GM19193 (cell line): ENCODE measurements around the gene EXD3.

Experiments used
- POLR2A ChIP-seq: IDR thresholded peaks from 4 replicates; pipeline ENCODE4 v1.6.1; 2011; ENCODE audit not compliant: insufficient read depth, insufficient read length; ENCODE audit errors: extremely low read depth

The EXD3 gene

DNA sequence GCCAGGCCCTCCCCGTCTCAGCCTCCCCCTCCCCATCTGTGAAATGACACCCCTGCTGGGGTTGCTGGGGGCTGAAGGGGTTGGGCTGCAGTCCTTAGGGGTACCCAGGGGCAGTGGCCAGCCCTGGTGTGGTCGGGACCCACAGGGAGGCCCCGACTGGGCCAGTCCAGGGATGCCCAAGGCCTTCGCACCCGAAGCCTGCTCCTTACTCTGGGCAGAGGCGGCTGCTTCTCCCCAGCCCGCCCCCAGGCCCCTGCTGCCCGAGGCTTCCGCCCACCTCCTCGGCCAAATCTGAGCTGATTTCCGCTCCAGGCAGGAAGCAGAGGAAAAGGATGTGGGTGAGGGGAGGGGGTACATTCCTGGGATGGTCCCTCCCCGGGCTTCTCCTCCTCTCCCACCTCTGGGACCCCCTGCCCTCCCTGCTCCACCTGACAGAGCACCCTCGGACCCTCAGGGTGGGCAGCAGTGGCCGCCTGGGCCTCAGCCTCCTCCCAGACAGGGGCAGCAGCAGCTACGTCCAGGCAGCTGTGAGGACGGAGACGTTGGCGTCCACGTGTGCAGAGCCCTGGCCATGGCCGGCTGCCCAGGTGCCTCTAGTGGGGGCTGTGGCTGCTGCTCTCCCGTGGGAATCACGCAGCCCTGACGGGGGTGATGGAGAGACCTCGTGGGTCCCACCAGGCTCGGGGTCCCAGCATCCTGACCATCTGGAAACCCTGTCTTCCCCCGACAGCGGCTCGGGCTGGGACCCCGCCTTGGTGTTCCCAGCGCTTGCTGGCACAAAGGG, 116.7 kb downstream of the EXD3 start:
- TF ChIP-seq POLR2A = no peak

DNA sequence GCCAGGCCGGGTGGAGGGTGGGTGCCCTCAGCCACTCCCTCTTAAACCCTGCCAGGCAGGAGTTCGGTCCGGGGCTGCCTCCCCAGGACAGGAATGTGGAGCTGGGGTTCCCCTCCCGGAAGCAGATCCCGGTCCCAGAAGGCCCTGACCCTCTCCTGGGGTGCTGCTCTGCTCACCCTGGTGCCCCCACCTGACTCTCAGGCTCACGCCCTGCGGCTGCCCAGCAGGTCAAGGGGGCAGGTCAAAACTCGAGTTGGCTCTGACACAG, 117.2 kb downstream of the EXD3 start:
- no peak for TF ChIP-seq POLR2A

DNA sequence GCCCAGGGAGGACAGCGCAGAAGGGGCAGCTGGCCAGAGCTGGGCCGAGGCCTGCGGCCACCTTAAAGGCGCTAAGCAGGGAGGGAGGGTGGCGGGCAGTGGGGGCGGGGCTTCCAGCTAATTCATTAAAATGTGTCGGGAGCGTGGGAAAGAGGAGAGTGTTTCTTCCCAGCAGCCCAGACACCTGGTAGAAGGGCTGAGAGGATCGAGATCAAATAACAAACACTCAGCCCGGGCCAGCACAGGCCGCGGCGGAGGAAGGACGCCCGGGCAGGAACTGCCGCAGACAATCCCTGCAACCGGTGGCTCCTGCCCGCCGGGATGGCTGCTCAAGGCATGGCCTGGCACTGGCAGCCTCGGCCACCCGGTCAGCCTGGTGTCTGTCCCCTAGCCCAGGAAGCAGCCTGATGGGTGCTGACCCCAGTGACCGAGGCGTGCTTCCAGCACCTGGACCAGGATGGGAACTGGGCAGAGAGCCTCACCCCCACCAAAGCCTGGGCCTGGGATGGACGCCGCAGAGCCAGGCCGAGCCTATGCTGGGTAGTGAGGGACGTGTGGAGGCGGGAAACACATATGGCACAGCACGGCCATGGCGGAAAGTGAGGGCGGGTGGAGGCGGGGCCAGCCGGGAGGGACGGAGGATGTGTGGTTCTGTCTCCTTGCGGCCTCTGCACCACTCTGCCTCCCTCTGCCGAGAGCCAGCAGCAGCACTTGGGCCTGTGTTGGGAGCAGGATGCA, 117.7 kb downstream of the EXD3 start:
- TF ChIP-seq POLR2A = no peak

DNA sequence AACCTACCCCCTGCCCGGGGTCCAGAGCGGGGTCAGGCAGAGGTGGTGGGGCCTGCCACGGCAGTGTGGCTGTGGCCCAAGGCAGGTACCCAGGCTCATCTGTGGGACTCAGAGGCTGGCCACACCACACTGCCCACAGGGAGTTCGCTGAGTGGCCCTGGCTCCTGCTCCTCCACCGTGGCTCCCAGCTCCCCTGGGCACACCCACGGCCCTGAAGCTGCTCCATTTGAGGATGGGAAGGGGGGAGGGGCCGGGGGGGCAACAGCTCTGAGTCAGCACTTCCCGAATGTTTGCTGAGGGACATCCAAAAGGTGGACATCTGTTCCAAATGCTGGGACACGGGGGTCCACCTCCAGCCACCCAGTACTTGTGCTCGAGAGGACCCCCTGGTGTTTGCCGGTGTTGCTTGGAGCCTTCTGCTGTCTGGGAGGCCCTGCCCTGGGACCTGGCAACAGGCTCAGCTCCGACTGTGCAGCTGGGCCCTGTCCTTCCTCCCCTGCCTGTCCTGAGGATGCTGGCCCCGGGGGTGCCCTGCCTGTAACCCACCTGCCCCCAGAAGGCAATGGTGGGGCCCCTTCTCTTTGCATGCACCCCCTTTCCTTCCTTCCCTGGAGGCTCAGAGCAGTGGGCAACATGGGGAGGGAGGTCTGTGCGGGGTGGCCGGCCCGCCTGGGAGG, 118.4 kb downstream of the EXD3 start:
- TF ChIP-seq POLR2A = no peak

DNA sequence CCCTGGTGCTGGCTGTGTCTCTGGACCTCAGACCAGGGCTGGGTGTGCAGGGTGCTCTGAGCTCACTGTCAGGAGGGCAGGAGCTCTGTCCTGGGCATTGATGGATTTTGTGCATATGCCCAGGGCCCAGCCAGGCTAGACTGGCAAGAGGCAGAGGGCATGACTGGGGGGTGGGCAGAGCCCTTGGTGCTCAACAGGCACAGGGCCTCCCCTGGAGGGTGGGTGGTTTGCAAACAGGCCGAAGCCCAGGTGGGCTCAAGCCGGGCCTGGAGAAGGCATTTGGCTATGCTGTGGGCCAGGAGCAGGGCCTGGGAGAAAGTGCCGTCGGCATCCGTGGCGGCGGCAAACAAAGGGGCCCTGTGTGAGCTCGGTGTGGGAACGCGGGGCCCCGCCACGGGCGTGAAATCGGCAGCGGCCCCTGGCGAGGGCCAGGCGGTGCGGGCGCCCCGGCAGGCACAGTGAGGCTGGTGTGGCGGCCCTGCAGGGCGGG, 119.0 kb downstream of the EXD3 start:
- no peak for TF ChIP-seq POLR2A

DNA sequence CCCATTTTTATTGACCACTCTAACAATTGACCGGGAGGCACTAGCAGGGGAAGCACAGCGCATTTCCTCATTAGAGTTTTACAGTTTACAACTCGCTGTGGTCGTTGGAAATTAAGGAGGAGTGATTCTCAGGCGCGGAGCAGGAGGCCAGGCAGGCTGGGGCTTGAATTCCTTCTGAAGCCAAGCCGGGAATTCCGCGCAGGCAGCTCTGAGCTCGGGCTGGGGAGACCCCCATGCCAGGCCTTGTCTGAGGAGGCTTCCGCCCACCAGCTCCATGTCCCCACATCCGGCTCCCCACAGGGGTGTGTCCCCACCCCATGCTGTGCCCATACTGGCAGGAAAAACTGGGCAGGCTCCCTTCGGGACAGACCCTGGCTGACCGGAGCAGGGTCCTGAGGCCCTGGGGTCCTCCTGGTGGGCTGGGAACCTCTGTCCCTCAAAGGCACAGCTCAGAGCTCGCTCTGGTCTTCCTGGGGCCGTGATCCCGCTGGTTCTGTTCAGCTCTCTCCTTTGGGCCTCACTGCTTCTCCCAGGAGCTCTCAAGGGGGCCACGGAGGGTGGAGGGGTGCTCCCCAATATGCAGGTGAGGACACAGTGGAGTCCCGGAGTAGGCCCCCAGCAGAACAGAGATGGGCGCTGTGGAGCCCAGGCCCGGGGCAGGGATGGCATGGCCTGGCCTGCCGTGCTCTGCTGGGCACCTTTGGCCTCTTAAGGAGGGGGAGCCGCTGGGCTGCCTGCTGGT, 119.6 kb downstream of the EXD3 start:
- TF ChIP-seq POLR2A = no peak

DNA sequence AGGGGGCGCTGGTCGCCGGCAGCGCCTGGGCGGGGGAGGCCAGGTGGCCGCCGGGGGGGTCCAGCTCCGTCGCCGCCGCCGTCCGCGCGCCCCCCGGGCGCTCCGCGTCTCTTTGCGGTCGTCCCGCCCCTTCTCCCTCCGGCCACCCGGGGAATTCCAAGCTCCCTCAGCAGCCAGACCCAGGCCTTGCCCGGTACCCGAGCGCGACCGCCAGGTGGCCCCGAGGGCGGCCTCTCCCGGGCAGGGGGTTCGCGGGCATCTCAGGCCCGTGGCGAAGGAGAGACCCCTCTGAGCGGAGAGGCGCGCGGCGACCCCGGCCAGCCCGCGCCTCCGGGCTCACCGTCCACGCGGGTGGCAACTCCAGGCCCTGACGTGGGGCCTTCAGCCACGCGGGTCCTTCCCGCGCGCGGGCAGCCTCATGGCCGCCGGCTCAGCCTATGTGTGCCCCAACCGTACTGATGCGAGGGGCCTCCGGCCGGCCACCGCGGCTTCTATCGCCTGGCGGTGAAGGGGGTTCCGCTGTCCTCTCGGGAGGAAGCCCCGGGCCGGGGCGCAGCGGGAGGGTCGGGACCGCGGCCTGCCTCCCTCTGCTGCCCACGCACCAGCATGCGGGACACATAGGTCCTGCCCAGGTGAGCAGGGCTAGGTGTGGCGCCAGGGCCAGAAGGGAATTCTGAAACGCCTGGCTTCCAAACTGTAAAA, 120.4 kb downstream of the EXD3 start:
- TF ChIP-seq POLR2A = no peak

DNA sequence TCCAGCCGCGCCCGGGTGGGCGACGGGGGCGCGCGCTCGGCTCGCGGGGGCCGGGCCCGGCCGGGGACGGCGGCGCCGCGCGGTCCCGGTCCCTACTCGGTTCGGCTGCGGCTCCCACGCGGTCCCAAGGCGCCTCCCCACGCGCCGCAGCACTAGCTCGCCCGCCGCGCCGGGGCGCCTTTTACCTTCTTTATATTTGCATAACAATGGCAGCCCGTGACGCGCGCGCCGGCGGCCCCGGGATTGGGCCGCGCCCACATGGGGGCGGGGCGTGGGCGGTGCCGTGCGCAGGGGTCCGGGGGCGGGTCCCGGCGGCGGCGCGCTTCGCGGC, 120.9 kb downstream of the EXD3 start, which contains the start of gene NRARP:
Gene NRARP (minus strand): TSS at position 154 of the 331 bp plus-strand sequence. CDS start 343 bp downstream, outside the sequence.
- TF ChIP-seq POLR2A = peak; percentile 86

DNA sequence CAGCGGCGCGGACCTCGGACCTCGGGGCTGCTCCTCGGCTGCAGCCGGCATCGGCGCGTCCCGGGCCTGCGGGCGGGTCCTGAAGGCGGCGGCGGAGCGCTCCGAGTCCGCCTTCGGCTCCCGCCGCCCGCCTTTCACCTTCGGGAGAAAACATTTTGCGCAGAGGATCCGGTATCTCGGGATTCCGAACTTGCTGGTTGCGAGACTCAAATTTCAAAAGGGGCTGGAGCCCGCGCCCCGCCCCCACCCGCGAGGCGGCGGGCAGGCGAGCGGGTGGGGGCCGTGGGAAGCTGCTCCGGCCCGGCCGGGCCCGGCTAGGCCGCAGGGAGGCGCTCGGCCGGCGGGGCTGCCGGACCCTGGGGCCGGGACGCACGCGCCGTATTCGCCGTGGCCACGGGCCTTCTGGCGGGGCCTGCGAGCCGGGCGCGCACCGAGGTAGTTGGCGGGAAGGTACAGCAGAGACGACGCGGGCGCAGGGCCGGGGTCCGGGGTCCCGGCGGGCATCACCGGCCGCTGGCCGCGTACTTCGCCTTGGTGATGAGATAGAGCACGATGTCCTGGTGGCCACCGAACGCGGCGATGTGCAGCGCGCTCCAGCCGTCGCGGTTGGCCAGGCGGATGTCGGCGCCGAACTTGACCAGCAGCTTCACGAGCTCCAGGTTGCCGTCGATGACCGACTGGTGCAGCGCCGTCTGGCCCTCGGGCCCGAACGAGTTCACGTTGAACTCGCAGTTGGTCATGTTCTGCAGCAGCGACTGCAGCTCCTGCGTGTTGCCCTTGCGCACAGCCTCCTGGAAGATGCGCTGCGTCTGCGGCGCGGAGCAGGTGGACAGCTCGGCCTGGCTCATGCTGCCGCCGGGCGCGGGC, 121.6 kb downstream of the EXD3 start:
- no peak for TF ChIP-seq POLR2A

DNA sequence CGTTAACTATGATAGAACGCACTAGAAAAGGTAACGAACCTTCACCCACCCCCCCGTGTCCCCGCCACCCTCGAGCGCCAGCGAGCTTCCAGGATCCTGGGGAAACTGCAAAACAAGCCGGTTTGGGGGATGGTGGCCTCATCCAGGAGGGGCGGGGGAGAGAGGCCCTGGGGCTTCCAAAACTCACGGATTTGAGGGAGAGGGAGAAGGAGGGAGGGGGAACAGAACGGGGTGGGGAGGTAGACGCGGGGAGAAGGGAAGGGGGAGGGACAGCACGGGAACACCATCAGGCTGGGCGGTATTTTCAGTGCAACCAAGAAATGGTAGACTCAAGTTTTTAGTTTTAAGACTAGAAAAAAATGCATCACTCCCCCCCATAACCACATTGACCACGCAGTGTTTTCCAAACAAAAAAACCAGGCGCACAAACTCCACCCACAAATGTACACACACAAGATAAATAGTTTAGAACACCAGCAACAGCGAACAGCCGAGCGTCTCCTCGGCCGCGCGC, 122.3 kb downstream of the EXD3 start:
- TF ChIP-seq POLR2A = no peak

DNA sequence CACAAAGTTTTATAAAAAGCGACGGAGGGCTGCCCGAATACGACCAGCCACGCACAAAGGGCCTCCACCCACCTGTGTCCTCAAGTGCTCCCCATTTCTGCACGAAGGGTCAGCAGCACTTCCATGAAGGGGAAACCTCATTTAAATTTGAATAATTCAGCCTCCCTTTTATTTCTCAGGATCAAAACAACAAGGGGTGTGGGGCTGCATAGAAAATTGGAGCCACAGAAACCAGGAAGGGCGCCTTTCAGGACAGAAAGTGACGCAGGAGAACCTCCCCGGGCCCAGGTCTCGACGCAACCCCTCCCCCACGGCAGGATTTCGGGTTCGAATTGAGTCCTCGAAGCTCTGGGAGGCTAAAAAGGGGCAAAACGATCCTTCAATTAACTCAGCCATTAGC, 123.0 kb downstream of the EXD3 start:
- no peak for TF ChIP-seq POLR2A

DNA sequence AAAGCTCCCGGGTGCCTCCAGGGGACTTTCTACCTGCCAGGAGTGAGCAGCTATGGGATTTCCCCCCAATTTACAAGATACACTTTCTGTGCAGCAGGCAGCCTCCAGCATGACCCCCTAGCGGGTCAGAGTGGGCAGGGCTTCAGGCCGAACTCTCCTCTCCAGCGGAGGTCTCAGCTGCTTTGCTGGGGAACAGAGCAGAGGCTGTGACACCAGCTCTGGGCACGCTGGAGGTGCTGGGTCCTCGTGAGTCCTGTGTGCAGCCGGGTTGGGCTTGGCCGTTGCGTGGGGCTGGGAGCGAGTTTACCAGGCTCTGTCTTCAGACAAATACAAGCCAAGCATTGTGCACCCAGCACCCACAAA, 123.8 kb downstream of the EXD3 start:
- TF ChIP-seq POLR2A = no peak

DNA sequence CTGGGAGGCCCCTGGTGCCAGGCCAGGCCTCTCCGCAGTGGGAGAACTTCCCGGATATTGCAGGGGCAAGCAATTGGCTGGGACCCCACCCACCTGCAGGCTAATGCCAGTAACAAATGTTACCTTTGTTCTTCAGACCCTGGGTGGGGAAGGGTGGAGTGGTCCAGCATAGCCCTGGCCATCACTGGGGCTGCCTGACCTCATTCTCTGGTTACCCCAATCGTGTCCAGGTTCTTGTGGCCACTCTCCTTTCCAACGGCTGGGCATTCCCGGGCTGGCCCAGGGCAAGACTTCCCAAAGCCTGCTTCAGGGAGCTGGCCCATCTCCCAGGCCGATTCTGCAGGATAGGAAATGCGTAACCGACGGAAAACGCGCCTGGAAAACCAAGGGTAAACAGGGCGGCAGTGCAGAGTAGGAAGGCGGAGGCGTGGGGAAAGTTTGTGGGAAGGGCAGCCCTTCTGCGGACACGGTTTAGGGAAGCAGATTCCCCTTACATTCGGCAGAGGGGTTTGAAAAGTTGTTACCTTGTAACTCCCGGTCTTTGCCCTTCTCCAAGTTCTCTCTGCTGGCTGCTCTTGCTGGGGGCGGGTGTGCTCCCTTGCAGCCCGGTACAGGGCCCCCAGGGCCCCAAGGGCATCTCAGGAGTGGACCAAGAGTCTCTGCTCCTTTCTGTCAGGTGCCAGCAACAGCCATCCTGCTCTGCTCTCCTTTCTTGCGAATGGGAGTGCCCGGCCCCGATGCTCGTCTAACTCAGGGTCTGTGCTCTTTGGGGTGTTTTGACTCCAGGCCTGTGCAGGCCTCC, 124.4 kb downstream of the EXD3 start:
- no peak for TF ChIP-seq POLR2A
